K562 (cell line): ENCODE data around the gene ROPN1L. TPM values are rescaled to one million over a fixed set of nuclear protein-coding genes. Genes with fewer than 3 reads are reported as not detected.

Source experiments
- ATAC-seq: fragments of 200-7000 bp; cut with Tn5 transposase; 3 replicates; pipeline ENCODE4 v1.9.1; 2020; ENCODE audit warnings: moderate library complexity
- BruUV-seq: library from RNA; stranded (reverse); fragments of 400-500 nt; replicated peaks from 2 replicates; lab custom pipeline; 2021; lab: Mats Ljungman, UMichigan
- CTCF ChIA-PET: fragments of 300-600 bp; formaldehyde crosslinking; extraction: SDS; loops from one replicate; lab custom pipeline; 2021; ENCODE audit warnings: low intra/inter-chr PET ratio; lab: Yijun Ruan, JAX
- POLR2A ChIA-PET: fragments of 300-600, 350-650 bp; sonication (Branson Sonifier 250); formaldehyde crosslinking; extraction: SDS; loops from one replicate; lab custom pipeline; 2021; ENCODE audit warnings: antibody characterized with exemption, inconsistent platforms; lab: Yijun Ruan, JAX
- DNase-seq, 4 experiments: peaks; one replicate each; pipeline versions ENCODE4 v3.0.0 to v3.0.0-alpha.2; 2011 to 2018; ENCODE audit warnings: low spot score in 3 of 4, mixed read lengths in 3 of 4; ENCODE audit errors: extremely low read depth in 1 of 4
- FAIRE-seq: peaks from 2 replicates; lab custom pipeline; 2011; peaks lifted over from hg19 to GRCh38; lab: Jason Lieb, UNC
- H2AFZ ChIP-seq: 2 replicates; pipeline ENCODE4 v1.6.0; 2011; ENCODE audit warnings: low read depth, low read length, control low read depth, inconsistent platforms
- H3K27ac ChIP-seq: fragments of 200-600 bp; 3 replicates; pipeline ENCODE4 v1.8.0; 2011; ENCODE audit warnings: low read depth, mild to moderate bottlenecking, control low read depth, inconsistent platforms, low read length, moderate library complexity, mixed read lengths; ENCODE audit errors: extremely low read depth
- H3K27me3 ChIP-seq, 2 experiments: fragments of 300-600 bp in 1 of 2; 2 replicates in 1 of 2; 3 replicates in 1 of 2; pipeline versions ENCODE4 v1.6.0 to v1.8.0; 2011; ENCODE audit warnings: inconsistent platforms in 2 of 2, low read length in 2 of 2, mild to moderate bottlenecking in 1 of 2, mixed read lengths in 1 of 2, moderate library complexity in 1 of 2; ENCODE audit not compliant: control insufficient read depth in 2 of 2, insufficient read depth in 2 of 2
- H3K36me3 ChIP-seq: fragments of 300-600 bp; 3 replicates; pipeline ENCODE4 v1.8.0; 2011; ENCODE audit warnings: mild to moderate bottlenecking, low read length, inconsistent platforms; ENCODE audit not compliant: control insufficient read depth, insufficient read depth
- H3K4me1 ChIP-seq, 2 experiments: fragments of 200-600 bp in 1 of 2; replicated peaks in 1 of 2; 2 replicates in 1 of 2; 3 replicates in 1 of 2; pipeline versions ENCODE4 v1.5.1 to v1.8.0; 2011; ENCODE audit warnings: inconsistent platforms in 2 of 2, low read length in 2 of 2, mild to moderate bottlenecking in 1 of 2, mixed read lengths in 1 of 2, moderate library complexity in 1 of 2; ENCODE audit not compliant: control insufficient read depth in 2 of 2, insufficient read depth in 2 of 2
- H3K4me2 ChIP-seq: 2 replicates; pipeline ENCODE4 v1.6.1; 2011; ENCODE audit warnings: low read length, control low read depth, inconsistent platforms, mixed read lengths; ENCODE audit not compliant: insufficient read depth
- H3K4me3 ChIP-seq: fragments of 200-600 bp; sonication (generic), shearing (Covaris generic); 2 replicates; pipeline ENCODE4 v1.5.1; 2016; ENCODE audit warnings: control low read depth, inconsistent platforms
- H3K79me2 ChIP-seq: fragments of 200-600 bp; 3 replicates; pipeline ENCODE4 v1.8.0; 2011; ENCODE audit warnings: low read length, inconsistent platforms; ENCODE audit not compliant: control insufficient read depth, insufficient read depth
- H3K9ac ChIP-seq, 2 experiments: 2 replicates each; pipeline versions ENCODE4 v1.6.0 to v1.6.1; 2011; ENCODE audit warnings: low read depth in 2 of 2, low read length in 2 of 2, control low read depth in 1 of 2, inconsistent platforms in 1 of 2, mild to moderate bottlenecking in 1 of 2, mixed read lengths in 1 of 2; ENCODE audit not compliant: insufficient read depth in 1 of 2
- H3K9me1 ChIP-seq: one replicate; pipeline ENCODE4 v1.6.0; 2011; ENCODE audit warnings: inconsistent platforms, mild to moderate bottlenecking, low read length, moderate library complexity; ENCODE audit not compliant: control insufficient read depth, insufficient read depth
- H3K9me3 ChIP-seq: replicated peaks from 2 replicates; pipeline ENCODE4 v1.5.1; 2011; ENCODE audit warnings: low read depth, low read length, inconsistent platforms; ENCODE audit not compliant: control insufficient read depth, insufficient read depth
- H4K20me1 ChIP-seq: replicated peaks from 2 replicates; pipeline ENCODE4 v1.6.1; 2011; ENCODE audit warnings: low read length, inconsistent platforms, mixed read lengths; ENCODE audit not compliant: control insufficient read depth, insufficient read depth
- CCAR2 ChIP-seq: fragments of 200-400 bp; formaldehyde crosslinking; IDR thresholded peaks from 2 replicates; pipeline ENCODE4 v1.6.1; 2017; ENCODE audit warnings: mild to moderate bottlenecking, low read depth, low read length
- FOXO4 ChIP-seq: fragments of 450-650 bp; formaldehyde crosslinking; IDR thresholded peaks from 2 replicates; pipeline ENCODE4 v1.4.0; 2020; ENCODE audit warnings: mild to moderate bottlenecking, moderate library complexity
- GTF2B ChIP-seq: IDR thresholded peaks from 2 replicates; pipeline ENCODE4 v1.6.1; 2011; ENCODE audit not compliant: insufficient read length; ENCODE audit errors: extremely low read depth
- HCFC1 ChIP-seq: IDR thresholded peaks from 2 replicates; pipeline ENCODE4 v1.6.1; 2012; ENCODE audit warnings: low read depth, low read length, improper control_type of control experiment
- MIER1 ChIP-seq: fragments of 450-650 bp; IDR thresholded peaks from 2 replicates; pipeline ENCODE4 v1.6.1; 2016; ENCODE audit warnings: antibody characterized with exemption, mild to moderate bottlenecking, low read depth
- TAF9B ChIP-seq: fragments of 450-650 bp; IDR thresholded peaks from 2 replicates; pipeline ENCODE4 v1.6.1; 2018; ENCODE audit warnings: mild to moderate bottlenecking; ENCODE audit not compliant: partially characterized antibody
- ZBTB7A ChIP-seq: IDR thresholded peaks from 2 replicates; pipeline ENCODE4 v1.6.1; 2011; ENCODE audit warnings: low read depth, mild to moderate bottlenecking, low read length, moderate library complexity, borderline replicate concordance; ENCODE audit not compliant: control insufficient read depth
- ZNF263 ChIP-seq: sonication (generic); formaldehyde crosslinking; IDR thresholded peaks from 2 replicates; pipeline ENCODE4 v1.8.0; 2022; ENCODE audit warnings: mild to moderate bottlenecking, missing genetic modification reagents, borderline replicate concordance
- in situ Hi-C: fragments of 300-500 bp; cut with MboI; formaldehyde crosslinking; loops from 4 replicates; pipeline ENCODE4 v1.15.0; 2018; ENCODE audit warnings: inconsistent platforms, mixed read lengths
- intact Hi-C: fragments of 100-400 bp; cut with micrococcal nuclease; formaldehyde crosslinking; loops from 2 replicates; pipeline ENCODE4 v1.14.2; 2022
- polyA plus RNA-seq, 8 experiments: library from polyadenylated mRNA; depleted of rRNA in 4 of 8; stranded (reverse) in 5 of 8; unstranded in 3 of 8; fragments of >200 nt; fragmentation: Nextera tagmentation in 2 of 8; fragmentation: Illumina TruSeq in 1 of 8; extraction: Ambion mirVana in 2 of 8; extraction: Trizol in 1 of 8; gene quantifications; 2 replicates each; pipeline versions ENCODE4 v1.2.1 to v1.2.3, GENCODE V29; 2011 to 2014; ENCODE audit warnings: inconsistent platforms in 1 of 8, missing spikeins in 1 of 8
- total RNA-seq, 7 experiments: library from RNA; depleted of rRNA in 6 of 7; stranded (reverse); fragments of >200 nt in 6 of 7; fragmentation: Illumina TruSeq in 2 of 7; extraction: Trizol in 2 of 7; gene quantifications; 2 replicates each; pipeline versions ENCODE4 v1.2.1 to v1.2.3, GENCODE V29; 2011 to 2021; ENCODE audit warnings: low replicate concordance in 1 of 7
- TF ChIP-seq, protein P1 (sequence below): sonication (generic); formaldehyde crosslinking; IDR thresholded peaks from 2 replicates; pipeline ENCODE4 v1.8.0; 2022; ENCODE audit warnings: mild to moderate bottlenecking, missing genetic modification reagents

ROPN1L gene
- total and polyA plus RNA-seq, 9 of the 15 experiments (the other 6 are each of a cell fraction or from before 2014, with no cell fraction given): 0.04 to 0.85 (median 0.24) TPM; not detected in 3

- no TSS peak for BruUV-seq
Measured at GRCh38 chr5:10399839-10400238, 41.8 kb upstream of the ROPN1L start.

More at GRCh38 chr5:10399839-10400238, 41.8 kb upstream of the ROPN1L start:
- Histone ChIP-seq H4K20me1 (no peaks in the 10 kb centered on the region), H3K27me3 (no peaks in the 10 kb centered on the region), H3K4me3 (no peak overlapping the region), H3K4me2 (no peak overlapping the region), H3K9ac (no peak overlapping the region), H3K9me1 (no peaks in the 10 kb centered on the region), H3K4me1 (no peaks in the 10 kb centered on the region), H3K9me3 (no peaks in the 10 kb centered on the region), H3K27ac (no peak overlapping the region), H3K36me3 (peaks cover 95% of the 10 kb centered on the region), H2AFZ (no peak overlapping the region), H3K79me2 (peaks cover 25% of the 10 kb centered on the region)
- TF ChIP-seq, protein P1, sequence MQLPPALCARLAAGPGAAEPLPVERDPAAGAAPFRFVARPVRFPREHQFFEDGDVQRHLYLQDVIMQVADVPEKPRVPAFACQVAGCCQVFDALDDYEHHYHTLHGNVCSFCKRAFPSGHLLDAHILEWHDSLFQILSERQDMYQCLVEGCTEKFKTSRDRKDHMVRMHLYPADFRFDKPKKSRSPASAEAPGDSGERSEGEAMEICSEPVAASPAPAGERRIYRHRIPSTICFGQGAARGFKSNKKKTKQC: no peak
- TF ChIP-seq ZNF263 (CRISPR knock-in tag) (no peak), FOXO4 (no peak), MIER1 (no peak), CCAR2 (no peak), GTF2B (no peak), TAF9B (no peak), ZBTB7A (no peak), HCFC1 (no peak)
- ATAC-seq: no peak
- ChIA-PET POLR2A (interaction anchor here (1.4 kb wide), 1 partner anchor 9 kb away, joined by 5 read pairs; no protein-coding TSS in a partner anchor), CTCF (no interaction called here)
- in situ Hi-C loops (no loop called here), intact Hi-C loops (no loop called here)
- no peak for FAIRE-seq
- DNase-seq: no peak
